IMR-90 (cell line): ENCODE measurements around the gene SYCN. TPM values are rescaled to one million over a fixed set of nuclear protein-coding genes. Genes with fewer than 3 reads are reported as not detected.
A peak's percentile ranks its signal among the peaks of the same experiment; 100 is the strongest.

ENCODE experiments used
- ATAC-seq: fragments of 200-7000 bp; cut with Tn5 transposase; 2 replicates; pipeline ENCODE4 v1.9.1; 2020; ENCODE audit warnings: low read depth, mild to moderate bottlenecking, moderate library complexity
- BruUV-seq: library from RNA; stranded (reverse); fragments of 400-500 nt; replicated peaks from 2 replicates; lab custom pipeline; 2021; lab: Mats Ljungman, UMichigan
- CTCF ChIA-PET: fragments of 300-600 bp; formaldehyde crosslinking; extraction: SDS; loops from one replicate; lab custom pipeline; 2021; ENCODE audit warnings: antibody characterized with exemption; lab: Yijun Ruan, JAX
- POLR2A ChIA-PET: fragments of 300-600 bp; sonication (Branson Sonifier 250); formaldehyde crosslinking; loops from one replicate; lab custom pipeline; 2022; ENCODE audit warnings: antibody characterized with exemption; ENCODE audit not compliant: unreplicated experiment; lab: Charles Lee
- DNase-seq: peaks from one replicate; pipeline ENCODE4 v3.0.0; 2013
- H2AFZ ChIP-seq: replicated peaks from 2 replicates; pipeline ENCODE3; 2013; ENCODE audit warnings: low read length, mild to moderate bottlenecking; ENCODE audit not compliant: poor library complexity
- H2AK5ac ChIP-seq: 2 replicates; pipeline ENCODE4 v1.6.1; 2013; ENCODE audit warnings: low read depth, low read length, inconsistent platforms
- H2AK9ac ChIP-seq: replicated peaks from 2 replicates; pipeline ENCODE3; 2013; ENCODE audit warnings: mild to moderate bottlenecking, low read depth, low read length, moderate library complexity; ENCODE audit not compliant: poor library complexity
- H2BK120ac ChIP-seq: 2 replicates; pipeline ENCODE4 v1.6.1; 2013; ENCODE audit warnings: low read depth, low read length, inconsistent platforms
- H2BK15ac ChIP-seq: 3 replicates; pipeline ENCODE4 v1.6.1; 2013; ENCODE audit warnings: low read depth, low read length, inconsistent platforms
- H2BK20ac ChIP-seq: 2 replicates; pipeline ENCODE4 v1.6.1; 2013; ENCODE audit warnings: low read depth, mild to moderate bottlenecking, inconsistent platforms, low read length, moderate library complexity
- H2BK5ac ChIP-seq: 2 replicates; pipeline ENCODE4 v1.6.1; 2013; ENCODE audit warnings: mild to moderate bottlenecking, low read depth, low read length, inconsistent platforms; ENCODE audit not compliant: poor library complexity, severe bottlenecking
- H3K14ac ChIP-seq: replicated peaks from 2 replicates; pipeline ENCODE4 v1.6.1; 2013; ENCODE audit warnings: low read depth, low read length, inconsistent platforms
- H3K18ac ChIP-seq: 2 replicates; pipeline ENCODE4 v1.6.1; 2013; ENCODE audit warnings: low read depth, low read length, control low read depth
- H3K23ac ChIP-seq: 2 replicates; pipeline ENCODE4 v1.6.1; 2013; ENCODE audit warnings: low read depth, low read length, inconsistent platforms
- H3K27ac ChIP-seq: 2 replicates; pipeline ENCODE4 v1.5.1; 2013; ENCODE audit warnings: mild to moderate bottlenecking, control low read depth, low read length; ENCODE audit not compliant: insufficient read depth
- H3K27me3 ChIP-seq: 2 replicates; pipeline ENCODE4 v1.6.1; 2013; ENCODE audit warnings: low read length; ENCODE audit not compliant: control insufficient read depth, insufficient read depth
- H3K36me3 ChIP-seq: 2 replicates; pipeline ENCODE4 v1.6.1; 2013; ENCODE audit warnings: low read length, mixed read lengths; ENCODE audit not compliant: control insufficient read depth, insufficient read depth
- H3K4ac ChIP-seq: 2 replicates; pipeline ENCODE4 v1.6.1; 2013; ENCODE audit warnings: low read depth, low read length, inconsistent platforms
- H3K4me1 ChIP-seq: 2 replicates; pipeline ENCODE4 v1.6.1; 2013; ENCODE audit warnings: low read length, mixed read lengths; ENCODE audit not compliant: control insufficient read depth, insufficient read depth
- H3K4me2 ChIP-seq: 2 replicates; pipeline ENCODE4 v1.6.1; 2013; ENCODE audit warnings: low read depth, mild to moderate bottlenecking, control low read depth, low read length, moderate library complexity
- H3K4me3 ChIP-seq: 2 replicates; pipeline ENCODE4 v1.5.1; 2013; ENCODE audit warnings: low read depth, mild to moderate bottlenecking, control low read depth, low read length, moderate library complexity; ENCODE audit not compliant: insufficient read depth
- H3K56ac ChIP-seq: 2 replicates; pipeline ENCODE4 v1.6.1; 2013; ENCODE audit warnings: low read length, inconsistent platforms; ENCODE audit not compliant: insufficient read depth; ENCODE audit errors: extremely low read depth
- H3K79me1 ChIP-seq, 2 experiments: 2 replicates each; pipeline ENCODE4 v1.6.1; 2013; ENCODE audit warnings: low read length in 2 of 2, inconsistent platforms in 1 of 2, low read depth in 1 of 2
- H3K9ac ChIP-seq: 2 replicates; pipeline ENCODE4 v1.6.1; 2013; ENCODE audit warnings: low read depth, low read length, control low read depth
- H3K9me1 ChIP-seq: 2 replicates; pipeline ENCODE4 v1.6.1; 2013; ENCODE audit warnings: low read length, inconsistent platforms; ENCODE audit not compliant: insufficient read depth
- H3K9me3 ChIP-seq: 2 replicates; pipeline ENCODE4 v1.6.1; 2013; ENCODE audit warnings: low read length; ENCODE audit not compliant: control insufficient read depth, insufficient read depth
- H4K20me1 ChIP-seq: 2 replicates; pipeline ENCODE4 v1.6.1; 2013; ENCODE audit warnings: low read length, inconsistent platforms; ENCODE audit not compliant: insufficient read depth
- H4K5ac ChIP-seq: 2 replicates; pipeline ENCODE4 v1.6.1; 2013; ENCODE audit warnings: mild to moderate bottlenecking, low read depth, low read length, control low read depth
- H4K8ac ChIP-seq, 2 experiments: 2 replicates each; pipeline ENCODE4 v1.6.1; 2013; ENCODE audit warnings: low read depth in 2 of 2, low read length in 2 of 2, control low read depth in 1 of 2, inconsistent platforms in 1 of 2
- H4K91ac ChIP-seq: 2 replicates; pipeline ENCODE4 v1.6.1; 2013; ENCODE audit warnings: low read depth, low read length, inconsistent platforms; ENCODE audit not compliant: insufficient read depth
- BHLHE40 ChIP-seq: fragments of 150-350 bp; IDR thresholded peaks from 2 replicates; pipeline ENCODE4 v1.6.1; 2016; ENCODE audit warnings: mild to moderate bottlenecking, low read depth, low read length
- CEBPB ChIP-seq: IDR thresholded peaks from 2 replicates; pipeline ENCODE4 v1.6.1; 2012; ENCODE audit warnings: low read depth, low read length, improper control_type of control experiment
- CHD1 ChIP-seq: IDR thresholded peaks from 2 replicates; pipeline ENCODE4 v1.6.1; 2012; ENCODE audit warnings: low read depth, low read length, improper control_type of control experiment
- FOS ChIP-seq: fragments of 150-350 bp; IDR thresholded peaks from 2 replicates; pipeline ENCODE4 v1.6.1; 2016; ENCODE audit warnings: low read depth, low read length
- MAFK ChIP-seq: IDR thresholded peaks from 2 replicates; pipeline ENCODE4 v1.6.1; 2012; ENCODE audit warnings: low read depth, low read length, improper control_type of control experiment
- MAZ ChIP-seq: IDR thresholded peaks from 2 replicates; pipeline ENCODE4 v1.6.1; 2012; ENCODE audit warnings: low read depth, mild to moderate bottlenecking, low read length, improper control_type of control experiment, moderate library complexity, borderline replicate concordance
- MXI1 ChIP-seq: IDR thresholded peaks from 2 replicates; pipeline ENCODE4 v1.6.1; 2012; ENCODE audit warnings: low read depth, mild to moderate bottlenecking, low read length, moderate library complexity, borderline replicate concordance
- NFE2L2 ChIP-seq: fragments of 150-350 bp; IDR thresholded peaks from 2 replicates; pipeline ENCODE4 v1.6.1; 2016; ENCODE audit warnings: low read depth, mild to moderate bottlenecking, low read length
- POLR2A ChIP-seq: IDR thresholded peaks from 2 replicates; pipeline ENCODE4 v1.6.1; 2012; ENCODE audit warnings: mild to moderate bottlenecking, low read depth, low read length
- RAD21 ChIP-seq: IDR thresholded peaks from 2 replicates; pipeline ENCODE4 v1.6.1; 2012; ENCODE audit warnings: low read length, improper control_type of control experiment
- RCOR1 ChIP-seq: IDR thresholded peaks from 2 replicates; pipeline ENCODE4 v1.6.1; 2012; ENCODE audit warnings: mild to moderate bottlenecking, low read length, improper control_type of control experiment; ENCODE audit not compliant: insufficient replicate concordance
- RFX5 ChIP-seq: IDR thresholded peaks from 2 replicates; pipeline ENCODE4 v1.8.0; 2012; ENCODE audit warnings: low read depth, mild to moderate bottlenecking, low read length, moderate library complexity
- SMC3 ChIP-seq: fragments of 150-350 bp; IDR thresholded peaks from 2 replicates; pipeline ENCODE4 v1.6.1; 2016; ENCODE audit warnings: low read depth, mild to moderate bottlenecking, antibody characterized with exemption, low read length, moderate library complexity
- WGBS, 2 experiments: methylation state at CpG; one replicate each; pipeline versions ENCODE4 v1.1.5 to v1.1.7; 2013; ENCODE audit warnings: missing lambda C conversion rate in 2 of 2; ENCODE audit not compliant: insufficient read length in 1 of 2; ENCODE audit errors: extremely low coverage in 2 of 2; 5-methylcytosine and 5-hydroxymethylcytosine counted together
- dilution Hi-C: fragments of 300-500 bp; cut with HindIII; formaldehyde crosslinking; loops from one replicate; pipeline ENCODE4 v1.14.3; 2018; ENCODE audit warnings: low sequenced_read_pairs; ENCODE audit not compliant: unreplicated experiment
- in situ Hi-C: fragments of 300-500 bp; cut with MboI; formaldehyde crosslinking; loops from 3 replicates; pipeline ENCODE4 v1.14.3; 2019; ENCODE audit warnings: low sequenced_read_pairs, inconsistent platforms, mixed read lengths
- intact Hi-C: fragments of 100-400 bp; cut with micrococcal nuclease; formaldehyde crosslinking; loops from 2 replicates; pipeline ENCODE4 v1.10.0; 2022
- polyA plus RNA-seq, 3 experiments: library from polyadenylated mRNA; depleted of rRNA; stranded (reverse); fragments of >200 nt; gene quantifications; 2 replicates each; pipeline ENCODE4 v1.2.3, GENCODE V29; 2012; ENCODE audit warnings: low replicate concordance in 1 of 3
- total RNA-seq: library from RNA; depleted of rRNA; stranded (reverse); fragments of >200 nt; gene quantifications from 2 replicates; pipeline ENCODE4 v1.2.3, GENCODE V29; 2012
- TF ChIP-seq, protein P1 (sequence below): fragments of 150-350 bp; IDR thresholded peaks from 2 replicates; pipeline ENCODE4 v1.6.1; 2016; ENCODE audit warnings: low read depth, mild to moderate bottlenecking, low read length, moderate library complexity, borderline replicate concordance
- TF ChIP-seq, protein P2 (sequence below): fragments of 150-350 bp; IDR thresholded peaks from 2 replicates; pipeline ENCODE4 v1.6.1; 2017; ENCODE audit warnings: mild to moderate bottlenecking, antibody characterized with exemption, low read length, low read depth

SYCN gene
- total and polyA plus RNA-seq, 2 of the 4 experiments (the other 2 are of a cell fraction), result not detected

DNA sequence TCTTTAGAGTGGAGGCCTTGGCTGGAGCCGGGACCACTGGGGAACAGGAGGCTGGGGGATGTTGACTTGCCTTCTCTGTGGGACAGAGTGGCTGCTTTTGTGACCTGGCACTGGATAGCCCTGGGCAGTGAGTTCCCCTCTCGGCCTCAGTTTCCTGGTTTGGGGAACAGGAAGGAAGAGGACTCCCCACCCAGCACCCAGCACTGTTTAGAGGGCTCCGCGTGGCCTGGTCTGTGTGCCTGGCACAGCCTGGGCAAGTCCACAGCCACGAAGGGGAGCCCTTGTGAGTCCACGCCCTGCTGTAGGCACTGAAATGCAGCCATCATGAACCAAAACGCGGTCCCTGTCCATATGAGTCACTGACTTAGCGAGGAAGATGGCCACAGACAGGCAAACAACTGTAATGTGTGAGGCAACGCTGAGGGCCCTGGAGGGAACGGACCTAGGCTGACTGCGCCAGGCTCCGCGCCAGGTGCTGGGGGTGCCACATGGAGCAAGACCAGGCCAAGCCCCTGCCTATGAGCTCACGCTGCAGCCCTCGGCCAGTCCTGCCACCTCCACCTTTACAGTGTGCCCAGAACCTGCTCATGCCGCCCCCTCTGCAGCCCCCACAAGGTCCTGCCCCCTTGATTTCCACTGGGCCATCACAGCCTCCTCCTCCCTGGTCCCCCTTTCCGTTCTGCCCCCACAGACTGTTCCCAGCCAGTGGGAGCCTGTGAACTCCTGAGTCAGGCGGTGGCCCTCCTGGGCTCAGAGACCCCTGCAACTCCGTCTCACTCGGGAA is 43.0 kb downstream of the SYCN start:
- Histone ChIP-seq H3K79me1 (peaks cover 41 to 88% of the 10 kb centered on the region in 2 experiments), H4K8ac (peak overlapping the region in 1 of 2 experiments; percentile 30; a peak in 1 of 4 replicates), H3K4ac (peak overlapping the region; percentile 20; the same call in 1 of the 2 replicates), H3K9ac (no peak overlapping the region), H4K91ac (no peak overlapping the region; the same call in 1 of the 2 replicates), H4K5ac (no peak overlapping the region), H2BK5ac (peak overlapping the region; percentile 7), H3K14ac (0 out of 2 replicates have a peak overlapping the region, but pooled peaks have one; percentile 4), H3K4me3 (no peak overlapping the region), H4K20me1 (peaks cover 59% of the 10 kb centered on the region), H2AK9ac (peak overlapping the region; percentile 89), H2BK20ac (no peak overlapping the region), H3K18ac (no peak overlapping the region), H3K23ac (0 out of 2 replicates have a peak overlapping the region, but pooled peaks have one; percentile 19), H3K9me3 (no peaks in the 10 kb centered on the region), H2BK120ac (no peak overlapping the region), H3K9me1 (peaks cover 33% of the 10 kb centered on the region), H2AFZ (peak overlapping the region; percentile 3), H3K27me3 (no peaks in the 10 kb centered on the region), H3K56ac (no peak overlapping the region), H3K27ac (peak overlapping the region; percentile 16; the same call in 1 of the 2 replicates), H2BK15ac (no peak overlapping the region), H3K4me1 (peaks cover 24% of the 10 kb centered on the region), H3K36me3 (no peaks in the 10 kb centered on the region), H3K4me2 (no peak overlapping the region), H2AK5ac (no peak overlapping the region)
- 96% methylated on average over 12 of the region's 21 CpGs; no CpG with 5 or more reads in 1 of the 2 experiments for WGBS, 2 experiments
- POLR2A ChIA-PET, result no interaction called here
- no peak for ATAC-seq
- BruUV-seq, result no TSS peak
- intact Hi-C loops (no loop called here), dilution Hi-C loops (no loop called here), in situ Hi-C loops (no loop called here)
- DNase-seq, result peak; percentile 47
- CTCF ChIA-PET, result interaction anchor here (0.6 kb wide), 1 partner anchor 11 kb away, joined by 4 read pairs; no protein-coding TSS in a partner anchor
- TF ChIP-seq SMC3 (no peak), CHD1 (no peak), RCOR1 (no peak), NFE2L2 (no peak), BHLHE40 (no peak), RAD21 (no peak), MAZ (no peak), RFX5 (no peak), MXI1 (no peak), POLR2A (no peak), FOS (no peak), MAFK (no peak), CEBPB (no peak)
- TF ChIP-seq, protein P1, sequence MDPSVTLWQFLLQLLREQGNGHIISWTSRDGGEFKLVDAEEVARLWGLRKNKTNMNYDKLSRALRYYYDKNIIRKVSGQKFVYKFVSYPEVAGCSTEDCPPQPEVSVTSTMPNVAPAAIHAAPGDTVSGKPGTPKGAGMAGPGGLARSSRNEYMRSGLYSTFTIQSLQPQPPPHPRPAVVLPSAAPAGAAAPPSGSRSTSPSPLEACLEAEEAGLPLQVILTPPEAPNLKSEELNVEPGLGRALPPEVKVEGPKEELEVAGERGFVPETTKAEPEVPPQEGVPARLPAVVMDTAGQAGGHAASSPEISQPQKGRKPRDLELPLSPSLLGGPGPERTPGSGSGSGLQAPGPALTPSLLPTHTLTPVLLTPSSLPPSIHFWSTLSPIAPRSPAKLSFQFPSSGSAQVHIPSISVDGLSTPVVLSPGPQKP, result no peak
- TF ChIP-seq, protein P2, sequence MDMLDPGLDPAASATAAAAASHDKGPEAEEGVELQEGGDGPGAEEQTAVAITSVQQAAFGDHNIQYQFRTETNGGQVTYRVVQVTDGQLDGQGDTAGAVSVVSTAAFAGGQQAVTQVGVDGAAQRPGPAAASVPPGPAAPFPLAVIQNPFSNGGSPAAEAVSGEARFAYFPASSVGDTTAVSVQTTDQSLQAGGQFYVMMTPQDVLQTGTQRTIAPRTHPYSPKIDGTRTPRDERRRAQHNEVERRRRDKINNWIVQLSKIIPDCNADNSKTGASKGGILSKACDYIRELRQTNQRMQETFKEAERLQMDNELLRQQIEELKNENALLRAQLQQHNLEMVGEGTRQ, result no peak
